Activated T-cell treated with anti-CD3 and anti-CD28 coated beads for 1 hour (primary cell): ENCODE results near the gene TAT.

Source experiments
- DNase-seq: peaks from one replicate; pipeline ENCODE4 v3.0.0-alpha.2; 2020; ENCODE audit warnings: low read depth

Gene TAT

DNA sequence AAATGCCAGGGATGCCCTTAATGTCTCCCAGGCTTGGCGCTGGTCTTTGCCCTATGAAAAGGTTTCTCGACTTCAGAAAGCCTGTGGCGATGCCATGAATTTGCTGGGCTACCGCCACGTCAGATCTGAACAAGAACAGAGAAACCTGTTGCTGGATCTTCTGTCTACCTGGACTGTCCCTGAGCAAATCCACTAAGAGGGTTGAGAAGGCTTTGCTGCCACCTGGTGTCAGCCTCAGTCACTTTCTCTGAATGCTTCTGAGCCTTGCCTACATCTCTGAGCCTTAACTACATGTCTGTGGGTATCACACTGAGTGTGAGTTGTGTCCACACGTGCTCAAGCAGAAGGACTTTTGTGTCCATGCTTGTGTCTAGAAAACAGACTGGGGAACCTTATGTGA, 39.2 kb downstream of the TAT start:
- DNase-seq = no peak

DNA sequence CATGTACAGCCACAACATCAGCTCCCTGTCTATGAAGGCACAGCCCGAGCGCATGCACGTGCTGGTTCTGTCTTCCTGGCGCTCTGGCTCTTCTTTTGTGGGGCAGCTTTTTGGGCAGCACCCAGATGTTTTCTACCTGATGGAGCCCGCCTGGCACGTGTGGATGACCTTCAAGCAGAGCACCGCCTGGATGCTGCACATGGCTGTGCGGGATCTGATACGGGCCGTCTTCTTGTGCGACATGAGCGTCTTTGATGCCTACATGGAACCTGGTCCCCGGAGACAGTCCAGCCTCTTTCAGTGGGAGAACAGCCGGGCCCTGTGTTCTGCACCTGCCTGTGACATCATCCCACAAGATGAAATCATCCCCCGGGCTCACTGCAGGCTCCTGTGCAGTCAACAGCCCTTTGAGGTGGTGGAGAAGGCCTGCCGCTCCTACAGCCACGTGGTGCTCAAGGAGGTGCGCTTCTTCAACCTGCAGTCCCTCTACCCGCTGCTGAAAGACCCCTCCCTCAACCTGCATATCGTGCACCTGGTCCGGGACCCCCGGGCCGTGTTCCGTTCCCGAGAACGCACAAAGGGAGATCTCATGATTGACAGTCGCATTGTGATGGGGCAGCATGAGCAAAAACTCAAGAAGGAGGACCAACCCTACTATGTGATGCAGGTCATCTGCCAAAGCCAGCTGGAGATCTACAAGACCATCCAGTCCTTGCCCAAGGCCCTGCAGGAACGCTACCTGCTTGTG, 40.0 kb downstream of the TAT start:
- DNase-seq = no peak

DNA sequence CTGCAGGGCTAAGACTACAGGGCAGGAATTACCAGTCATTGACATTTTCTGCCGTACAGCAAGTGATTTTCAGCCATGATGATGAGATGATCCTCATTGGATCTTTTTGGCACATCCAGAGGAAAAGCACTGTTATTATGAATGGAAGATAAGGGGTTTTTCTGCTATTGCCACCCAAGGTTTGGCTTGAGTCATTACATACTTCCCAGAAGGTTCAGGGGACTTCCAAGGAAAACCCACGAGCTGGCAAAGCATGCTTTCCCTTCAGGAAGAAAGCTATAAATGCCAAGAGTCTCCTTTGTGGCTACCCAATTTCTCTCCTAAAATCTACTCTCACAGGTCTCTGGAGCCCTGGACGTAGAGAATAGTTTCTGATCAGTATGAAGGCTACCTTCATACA, 44.5 kb downstream of the TAT start:
- no peak for DNase-seq

GRCh38 chr16:71528863-71529262, 48.0 kb downstream of the TAT start:
- DNase-seq = no peak

DNA sequence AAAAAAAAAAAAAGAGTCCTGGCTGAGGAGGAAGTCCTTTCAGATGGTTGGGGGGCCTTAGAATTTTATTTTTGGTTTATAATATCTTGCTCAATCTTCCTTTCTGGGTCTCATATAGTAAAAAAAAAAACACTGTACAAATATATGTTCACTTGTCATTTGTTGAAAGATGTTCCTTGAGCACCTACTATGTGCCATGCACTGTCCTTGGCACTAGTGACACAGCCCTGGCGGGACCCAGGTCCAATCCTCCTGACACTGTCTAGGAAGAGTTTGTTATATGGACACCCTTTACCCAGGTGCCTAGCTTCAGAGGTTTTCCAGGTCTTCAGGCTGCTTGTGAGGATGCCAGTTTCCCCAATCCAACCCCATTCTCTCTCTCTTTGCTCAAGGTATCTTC, 48.6 kb downstream of the TAT start:
- DNase-seq = no peak

DNA sequence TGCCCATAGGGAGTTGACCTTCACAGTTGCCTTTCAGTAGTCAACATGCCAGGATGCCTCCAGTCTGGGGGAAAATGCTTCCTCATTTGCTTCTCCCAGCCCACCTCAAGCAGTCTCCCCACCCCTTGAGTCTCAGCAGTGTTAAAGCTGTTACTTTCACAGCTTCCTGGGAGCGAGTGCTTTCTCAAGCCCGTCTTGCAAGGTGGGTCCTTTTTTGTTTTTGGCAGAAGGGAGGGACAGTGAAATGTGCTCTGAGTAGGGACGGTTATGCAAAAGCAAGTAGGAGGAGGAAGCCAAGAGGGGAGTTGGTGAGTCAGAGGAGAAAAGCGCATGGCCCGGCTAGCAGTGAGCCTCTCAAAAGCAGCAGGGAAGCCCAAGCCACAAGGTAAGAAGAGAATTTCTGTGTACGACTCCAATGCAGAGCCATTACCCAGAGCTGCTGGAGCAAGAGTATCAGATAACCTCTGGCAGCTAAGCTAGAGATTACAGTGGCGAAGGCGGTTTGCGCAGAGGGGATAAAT, 50.7 kb downstream of the TAT start, which contains the start of gene CHST4:
CHST4 (plus strand) TSS at position 316 of the 521 bp plus-strand sequence. CDS start 10,252 bp downstream, outside the sequence.
- no peak for DNase-seq

- no peak for DNase-seq
These were observed 52.0 kb downstream of the TAT start for GRCh38 chr16:71524566-71525553.

- no peak for DNase-seq
These were observed 56.3 kb downstream of the TAT start for GRCh38 chr16:71520550-71520949.
